Mesendoderm (in vitro differentiated cells): ENCODE measurements around the gene RASGRP1.

ENCODE experiments used
- DNase-seq: peaks from one replicate; pipeline ENCODE4 v3.0.0; 2013
- H2AK5ac ChIP-seq: 2 replicates; pipeline ENCODE4 v1.6.1; 2013; ENCODE audit warnings: low read length, inconsistent platforms
- H2BK120ac ChIP-seq: 2 replicates; pipeline ENCODE4 v1.6.1; 2013; ENCODE audit warnings: low read depth, mild to moderate bottlenecking, low read length, moderate library complexity, mixed read lengths
- H2BK15ac ChIP-seq: replicated peaks from 2 replicates; pipeline ENCODE4 v1.6.1; 2013; ENCODE audit warnings: low read depth, mild to moderate bottlenecking, moderate library complexity
- H2BK5ac ChIP-seq: 2 replicates; pipeline ENCODE4 v1.6.1; 2013; ENCODE audit warnings: low read length, inconsistent platforms
- H3K18ac ChIP-seq: 2 replicates; pipeline ENCODE4 v1.6.1; 2013; ENCODE audit warnings: mild to moderate bottlenecking, low read length, mixed read lengths
- H3K23ac ChIP-seq: one replicate; pipeline ENCODE4 v1.6.1; 2013; ENCODE audit warnings: low read length
- H3K27ac ChIP-seq: 2 replicates; pipeline ENCODE4 v1.5.1; 2013; ENCODE audit warnings: low read depth, mild to moderate bottlenecking, inconsistent platforms, low read length, moderate library complexity
- H3K27me3 ChIP-seq: 2 replicates; pipeline ENCODE4 v1.6.1; 2013; ENCODE audit warnings: low read length, control low read depth, mild to moderate bottlenecking, inconsistent platforms; ENCODE audit not compliant: insufficient read depth, poor library complexity
- H3K36me3 ChIP-seq: 2 replicates; pipeline ENCODE4 v1.6.1; 2013; ENCODE audit warnings: low read length, inconsistent platforms; ENCODE audit not compliant: control insufficient read depth, insufficient read depth
- H3K4ac ChIP-seq: one replicate; pipeline ENCODE4 v1.6.1; 2013; ENCODE audit warnings: low read depth, mild to moderate bottlenecking, low read length, moderate library complexity
- H3K4me1 ChIP-seq: 2 replicates; pipeline ENCODE4 v1.6.1; 2013; ENCODE audit warnings: low read depth, low read length, inconsistent platforms; ENCODE audit not compliant: control insufficient read depth
- H3K4me2 ChIP-seq: 2 replicates; pipeline ENCODE4 v1.6.1; 2013; ENCODE audit warnings: low read length
- H3K4me3 ChIP-seq: 2 replicates; pipeline ENCODE4 v1.5.1; 2013; ENCODE audit warnings: mild to moderate bottlenecking, low read length
- H3K56ac ChIP-seq: one replicate; pipeline ENCODE4 v1.6.1; 2013; ENCODE audit warnings: low read length
- H3K79me1 ChIP-seq: 2 replicates; pipeline ENCODE4 v1.6.1; 2013; ENCODE audit warnings: low read length, inconsistent platforms
- H3K79me2 ChIP-seq: 2 replicates; pipeline ENCODE4 v1.6.1; 2013; ENCODE audit warnings: mild to moderate bottlenecking, low read length; ENCODE audit not compliant: control insufficient read depth, insufficient read depth
- H3K9ac ChIP-seq: 2 replicates; pipeline ENCODE4 v1.6.1; 2013; ENCODE audit warnings: low read length, inconsistent platforms
- H4K5ac ChIP-seq: one replicate; pipeline ENCODE4 v1.6.1; 2013; ENCODE audit warnings: low read length
- H4K8ac ChIP-seq: one replicate; pipeline ENCODE4 v1.6.1; 2013; ENCODE audit warnings: low read depth, mild to moderate bottlenecking, control low read depth, low read length, moderate library complexity
- WGBS: extraction: QIAGEN DNeasy Blood & Tissue Kit; methylation state at CpG from one replicate; pipeline ENCODE4 v1.1.7; 2013; ENCODE audit warnings: low lambda C conversion rate, missing lambda C conversion rate; ENCODE audit not compliant: insufficient coverage; ENCODE audit errors: extremely low coverage; 5-methylcytosine and 5-hydroxymethylcytosine counted together

RASGRP1 gene

GRCh38 chr15:38565287-38565670, 665 bp upstream of the RASGRP1 start:
- H3K27ac ChIP-seq, result no peak overlapping the region

DNA sequence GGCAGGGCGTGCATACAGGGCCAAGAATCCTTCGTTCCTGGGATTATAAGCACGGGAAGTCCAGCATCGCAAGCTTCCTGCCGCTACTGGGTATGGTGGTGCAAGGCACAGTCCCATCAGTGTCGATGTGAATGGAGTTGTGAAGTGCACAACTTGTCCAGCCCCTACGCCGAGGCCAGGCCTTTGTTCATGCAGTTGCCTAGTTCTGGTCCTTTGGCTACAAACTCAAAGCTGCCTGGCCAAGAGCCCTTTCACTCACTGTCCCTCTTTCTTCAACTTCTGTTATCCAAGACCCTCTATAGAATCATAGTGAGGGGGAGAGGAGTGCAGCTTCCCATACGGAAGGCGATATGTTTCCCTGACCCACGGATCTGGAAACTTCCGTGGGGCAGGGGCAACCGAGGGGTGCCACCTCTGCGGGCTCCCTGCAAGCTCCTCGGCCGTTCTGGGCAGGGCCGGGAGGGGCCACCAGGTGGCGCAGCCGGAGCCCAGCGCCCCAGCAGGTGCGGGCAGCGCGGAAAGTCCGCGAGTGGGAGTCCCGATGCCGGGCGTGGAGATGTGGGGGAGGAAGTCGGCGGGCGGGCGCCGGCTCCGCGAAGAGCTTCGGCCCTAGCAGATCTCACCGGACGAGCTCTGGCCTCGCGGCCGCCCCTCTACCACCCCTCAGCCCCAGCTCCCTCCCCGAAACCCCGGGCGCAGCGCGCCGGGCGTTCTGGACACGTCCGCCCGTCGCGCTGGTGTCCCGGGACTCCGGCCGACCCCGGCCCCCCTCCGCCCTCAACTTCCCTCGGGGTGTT, 693 bp downstream of the RASGRP1 start:
- Histone ChIP-seq H3K4me3 (peak overlapping the region; percentile 31), H4K8ac (no peak overlapping the region), H3K27me3 (peaks cover 15% of the 10 kb centered on the region), H3K4ac (no peak overlapping the region), H3K27ac (no peak overlapping the region), H3K36me3 (no peaks in the 10 kb centered on the region), H2BK15ac (no peak overlapping the region), H2BK120ac (no peak overlapping the region), H3K4me2 (peak overlapping the region; percentile 56), H3K4me1 (no peaks in the 10 kb centered on the region), H3K9ac (peak overlapping the region; percentile 44), H3K56ac (peak overlapping the region; percentile 60), H3K79me1 (no peaks in the 10 kb centered on the region), H4K5ac (no peak overlapping the region), H3K79me2 (no peaks in the 10 kb centered on the region), H2BK5ac (no peak overlapping the region), H3K23ac (no peak overlapping the region), H3K18ac (peak overlapping the region; percentile 15), H2AK5ac (no peak overlapping the region)
- DNase-seq, result peak; percentile 12
- no CpG with 5 or more reads among the region's 59 CpGs for WGBS

More at GRCh38 chr15:38565287-38565670, 665 bp upstream of the RASGRP1 start:
- Histone ChIP-seq H3K79me1 (no peaks in the 10 kb centered on the region), H3K4me2 (no peak overlapping the region), H4K8ac (no peak overlapping the region), H4K5ac (no peak overlapping the region), H3K18ac (no peak overlapping the region), H3K4me1 (no peaks in the 10 kb centered on the region), H3K36me3 (no peaks in the 10 kb centered on the region), H2AK5ac (no peak overlapping the region), H2BK15ac (no peak overlapping the region), H3K4me3 (no peak overlapping the region), H3K9ac (no peak overlapping the region), H3K56ac (no peak overlapping the region), H3K4ac (no peak overlapping the region), H3K79me2 (no peaks in the 10 kb centered on the region), H3K27me3 (peaks cover 15% of the 10 kb centered on the region), H3K23ac (no peak overlapping the region), H2BK5ac (no peak overlapping the region), H2BK120ac (no peak overlapping the region)
- DNase-seq, result no peak
- no CpG with 5 or more reads among the region's 16 CpGs for WGBS

GRCh38 chr15:38562278-38562677, 2.3 kb downstream of the RASGRP1 start:
- Histone ChIP-seq H3K56ac (no peak overlapping the region), H3K79me1 (no peaks in the 10 kb centered on the region), H2BK120ac (no peak overlapping the region), H4K8ac (no peak overlapping the region), H4K5ac (no peak overlapping the region), H3K4ac (no peak overlapping the region), H3K9ac (no peak overlapping the region), H3K27ac (no peak overlapping the region), H3K4me1 (peaks cover under 1% of the 10 kb centered on the region), H3K79me2 (no peaks in the 10 kb centered on the region), H3K4me3 (no peak overlapping the region), H3K27me3 (peaks cover 15% of the 10 kb centered on the region), H3K18ac (no peak overlapping the region), H3K4me2 (no peak overlapping the region), H2AK5ac (no peak overlapping the region), H2BK5ac (no peak overlapping the region), H2BK15ac (no peak overlapping the region), H3K36me3 (no peaks in the 10 kb centered on the region), H3K23ac (no peak overlapping the region)
- DNase-seq, result peak; percentile 25
- no CpG with 5 or more reads among the region's 3 CpGs for WGBS

DNA sequence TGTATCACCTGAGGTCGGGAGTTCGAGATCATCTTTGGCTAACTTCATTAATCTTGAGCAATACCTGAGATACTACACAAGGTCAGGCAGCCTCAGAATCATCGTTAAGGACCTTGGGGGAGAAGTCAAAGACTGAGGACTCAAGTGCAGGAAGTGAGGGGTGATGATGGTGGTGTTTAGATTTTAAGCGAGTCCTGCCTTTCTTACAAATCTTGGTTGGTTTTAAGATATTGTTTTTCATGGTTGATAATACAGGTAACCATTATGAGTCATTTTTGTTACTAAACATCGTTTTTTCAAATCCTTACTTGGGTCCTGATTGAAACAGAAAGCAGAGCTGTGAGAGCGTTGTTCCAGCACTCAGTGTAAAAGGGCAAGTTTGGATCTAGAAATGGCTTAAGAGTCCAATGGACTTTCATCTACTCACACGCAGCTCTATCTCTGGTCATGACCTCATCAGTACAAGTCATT, 4.1 kb downstream of the RASGRP1 start:
- Histone ChIP-seq H3K79me2 (no peaks in the 10 kb centered on the region), H2AK5ac (no peak overlapping the region), H3K27ac (no peak overlapping the region), H2BK15ac (no peak overlapping the region), H3K4me1 (peaks cover 5% of the 10 kb centered on the region), H2BK5ac (no peak overlapping the region), H3K18ac (no peak overlapping the region), H3K4me3 (no peak overlapping the region), H3K36me3 (no peaks in the 10 kb centered on the region), H3K56ac (no peak overlapping the region), H4K5ac (no peak overlapping the region), H2BK120ac (no peak overlapping the region), H3K4me2 (no peak overlapping the region), H4K8ac (no peak overlapping the region), H3K9ac (no peak overlapping the region), H3K4ac (no peak overlapping the region), H3K27me3 (peaks cover 6% of the 10 kb centered on the region), H3K79me1 (no peaks in the 10 kb centered on the region), H3K23ac (no peak overlapping the region)
- no peak for DNase-seq
- no CpG with 5 or more reads among the region's 7 CpGs for WGBS

GRCh38 chr15:38559636-38560307, 4.8 kb downstream of the RASGRP1 start:
- Histone ChIP-seq H2BK120ac (no peak overlapping the region), H3K27ac (no peak overlapping the region), H3K23ac (no peak overlapping the region), H3K79me1 (no peaks in the 10 kb centered on the region), H3K4me1 (peaks cover 5% of the 10 kb centered on the region), H2BK5ac (no peak overlapping the region), H4K8ac (no peak overlapping the region), H2AK5ac (no peak overlapping the region), H3K4me2 (no peak overlapping the region), H2BK15ac (no peak overlapping the region), H3K79me2 (no peaks in the 10 kb centered on the region), H3K18ac (no peak overlapping the region), H3K9ac (no peak overlapping the region), H3K27me3 (no peaks in the 10 kb centered on the region), H3K56ac (no peak overlapping the region), H3K36me3 (no peaks in the 10 kb centered on the region), H4K5ac (no peak overlapping the region), H3K4me3 (no peak overlapping the region), H3K4ac (no peak overlapping the region)
- DNase-seq, result peak; percentile 60
- 100% methylated on average over 1 of the region's 7 CpGs for WGBS
